ENCODE measurements around the gene NTRK1. TPM values are rescaled to one million over a fixed set of nuclear protein-coding genes. Genes with fewer than 3 reads are reported as not detected.

Gene NTRK1
- total RNA-seq, 1 experiment from 2014 or later: 0.10 TPM

DNA sequence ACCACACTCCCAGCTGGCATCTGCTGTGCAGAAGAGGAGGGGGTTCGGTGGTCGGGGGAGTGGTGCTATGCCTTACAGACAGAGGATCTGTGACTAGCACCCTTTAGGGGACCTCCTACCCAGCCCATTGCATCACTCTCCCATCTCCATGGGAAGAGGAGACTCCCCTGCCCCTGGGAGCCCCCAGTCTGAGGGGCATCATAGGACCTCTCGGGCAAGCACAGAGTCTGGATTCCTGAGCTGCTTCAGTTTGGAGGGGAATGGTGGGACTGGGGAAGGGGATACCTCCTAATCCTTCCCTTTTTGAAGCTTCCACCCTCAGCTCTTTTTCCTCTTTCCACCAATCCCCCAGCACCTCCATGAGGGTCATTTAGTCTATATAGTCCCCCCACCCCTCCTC is 3.1 kb upstream of the NTRK1 start:
- DNase-seq (ENCODE audit: low spot score): no peak

GRCh38 chr1:156858555-156858956 is 2.1 kb upstream of the NTRK1 start:
- DNase-seq (ENCODE audit: low spot score): no peak

DNA sequence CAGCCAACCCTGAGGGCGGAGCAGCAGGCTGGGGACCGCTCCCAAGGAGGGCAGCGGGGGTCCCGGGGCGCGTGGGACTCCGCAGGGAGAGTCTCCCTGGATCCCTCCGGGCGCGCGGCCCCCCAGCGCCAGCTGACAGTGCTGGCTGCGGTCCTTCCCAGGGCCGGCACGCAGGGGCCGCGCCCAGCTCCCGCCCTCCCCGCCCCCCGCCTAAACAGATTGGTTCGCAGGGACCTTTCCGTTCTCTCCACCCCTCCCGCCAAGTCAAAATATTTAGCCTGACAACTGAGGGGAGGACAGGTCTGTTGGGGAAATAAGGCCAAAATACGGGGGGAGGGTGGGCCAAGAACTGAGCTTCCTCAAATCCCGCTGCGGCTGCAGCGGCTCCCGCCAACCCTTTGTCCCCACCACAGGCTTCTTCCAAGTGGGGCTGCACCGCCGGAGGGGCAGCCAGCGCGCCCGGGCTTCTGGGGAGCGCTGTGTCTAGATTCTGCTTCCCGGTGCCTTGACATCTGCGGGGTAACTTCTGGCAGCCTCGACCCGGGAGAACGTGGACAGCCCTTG is 1.6 kb upstream of the NTRK1 start, which contains the start of gene INSRR:
Gene INSRR, minus strand, starts transcription at position 159 of the 564 bp plus-strand sequence. CDS start 496 bp downstream, outside the sequence.
- DNase-seq (ENCODE audit: low spot score): no peak

DNA sequence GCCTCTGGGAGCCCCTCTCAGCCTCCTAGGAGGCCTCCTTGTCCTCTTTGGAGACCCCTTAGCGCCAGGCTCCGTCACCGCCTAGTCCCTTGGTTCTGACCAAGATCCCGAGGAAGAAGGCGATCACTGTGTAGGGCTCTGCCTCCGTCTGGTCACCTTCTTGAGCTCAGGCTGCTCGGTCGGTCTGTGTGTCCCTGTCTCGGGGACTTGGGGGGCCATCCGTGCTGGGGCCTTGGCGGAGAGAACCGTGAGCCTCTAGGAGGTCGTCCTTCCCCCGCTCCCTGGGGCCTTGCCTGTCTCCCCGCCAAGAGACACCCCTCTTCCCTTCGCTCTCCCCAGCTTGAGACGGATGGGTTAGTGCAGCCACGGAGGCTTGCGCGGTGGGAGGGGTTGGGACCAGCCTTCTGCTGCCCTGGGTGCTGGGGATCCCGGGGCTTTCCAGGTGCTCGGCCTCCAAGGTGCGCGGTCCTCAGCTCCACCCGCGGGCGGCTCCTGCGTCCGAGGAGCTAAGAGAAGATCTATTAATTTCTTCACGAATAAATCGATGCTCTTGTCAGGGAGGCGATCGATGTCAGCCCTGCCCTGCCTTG is 1.0 kb upstream of the NTRK1 start:
- DNase-seq (ENCODE audit: low spot score): no peak

DNA sequence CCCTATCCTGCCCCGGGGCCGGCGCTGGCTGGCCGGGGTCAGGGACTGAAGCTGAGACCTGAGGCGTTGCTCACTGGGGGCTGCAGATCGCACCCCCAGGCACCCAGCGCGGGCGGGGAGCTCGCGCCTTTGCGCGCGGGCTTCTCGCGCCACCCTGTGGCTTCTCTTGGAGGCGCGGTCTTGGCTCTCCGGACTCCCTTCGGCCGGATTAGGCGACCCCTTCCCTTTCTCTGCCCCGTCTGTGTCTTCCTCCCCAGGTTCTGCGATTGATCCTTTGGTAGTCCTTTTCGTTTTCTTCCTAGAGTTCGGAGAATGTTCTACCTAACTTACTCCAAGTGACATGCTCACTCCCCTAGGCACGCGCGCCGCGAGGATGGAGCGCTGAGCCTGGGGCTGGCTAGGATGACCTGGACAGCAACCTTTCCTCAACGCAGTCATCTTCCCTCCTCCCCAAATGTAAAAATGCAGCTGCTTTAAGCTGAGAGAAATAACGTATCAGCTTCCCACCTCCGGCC is 495 bp upstream of the NTRK1 start:
- DNase-seq (ENCODE audit: low spot score): no peak

- DNase-seq (ENCODE audit: low spot score): no peak
Observed at GRCh38 chr1:156862584-156862983, 1.9 kb downstream of the NTRK1 start.

DNA sequence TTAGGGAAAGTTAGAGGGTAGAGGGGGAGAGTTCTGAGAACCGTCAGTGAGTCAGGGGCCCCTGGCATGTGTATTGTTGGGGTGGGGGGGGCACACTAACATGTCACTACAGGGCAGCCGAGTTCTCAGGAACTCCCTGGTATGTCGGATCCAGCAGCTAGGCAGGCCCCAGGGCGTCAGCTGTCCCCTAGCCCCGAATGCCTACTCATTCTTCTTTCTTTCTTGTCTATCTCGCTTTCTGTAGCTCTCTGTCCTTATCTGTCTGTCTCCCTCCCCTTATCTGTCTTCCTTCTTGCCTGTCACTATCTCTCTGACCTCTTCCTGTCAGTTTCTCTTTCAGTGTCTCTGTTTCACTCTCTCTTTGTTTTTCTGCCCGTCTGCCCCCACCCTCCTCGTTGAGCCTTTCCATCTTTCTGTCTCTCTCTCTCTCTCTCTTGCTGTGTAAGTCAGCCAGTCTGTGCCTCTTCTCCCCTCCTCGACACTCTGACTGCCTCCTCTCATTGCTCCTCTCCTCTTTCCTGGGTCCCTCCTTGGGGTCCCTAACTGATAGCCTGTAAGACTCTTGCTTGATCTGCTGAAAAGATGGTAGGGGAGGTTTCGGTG is 2.4 kb downstream of the NTRK1 start:
- no peak for DNase-seq (ENCODE audit: low spot score)

DNA sequence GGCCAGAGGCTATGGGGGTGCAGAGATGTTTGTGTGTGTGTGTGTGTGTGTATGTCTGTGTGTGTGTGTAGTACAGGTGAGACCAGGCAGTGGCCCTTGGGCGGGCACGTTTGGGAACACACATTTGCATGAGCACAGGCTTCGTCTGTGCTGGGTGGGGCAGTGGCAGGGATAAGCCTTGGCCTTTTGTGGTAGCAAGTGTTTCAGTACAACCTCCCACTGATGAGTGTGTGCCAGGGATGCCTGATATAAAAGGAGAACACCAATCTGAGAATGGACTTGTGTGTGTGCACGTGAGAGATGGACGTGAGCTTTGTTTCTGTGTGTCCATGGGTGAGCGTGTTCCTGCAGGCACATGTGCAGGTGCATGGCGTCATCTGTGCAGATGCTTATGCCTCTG is 3.0 kb downstream of the NTRK1 start:
- DNase-seq (ENCODE audit: low spot score): no peak

DNA sequence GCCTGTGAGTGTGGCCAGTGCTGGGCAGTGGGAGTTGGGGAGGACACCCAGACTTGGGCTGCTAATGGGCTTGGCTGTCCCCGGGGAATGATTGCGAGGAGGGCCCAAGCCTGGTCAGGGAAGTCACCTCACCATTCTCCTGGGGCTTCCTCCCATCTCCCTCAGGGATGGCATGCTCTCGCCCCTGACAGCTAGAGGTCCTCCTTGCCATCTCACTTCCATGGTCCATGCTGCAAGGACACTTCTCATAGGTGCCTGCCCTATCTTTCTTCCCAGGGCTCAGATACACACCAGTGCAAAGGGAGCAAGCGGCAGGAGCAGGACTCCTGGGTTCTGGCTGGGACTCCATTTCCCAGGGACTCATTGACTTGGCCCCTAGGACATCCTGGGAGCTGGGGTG is 4.1 kb downstream of the NTRK1 start:
- DNase-seq (ENCODE audit: low spot score): no peak

DNA sequence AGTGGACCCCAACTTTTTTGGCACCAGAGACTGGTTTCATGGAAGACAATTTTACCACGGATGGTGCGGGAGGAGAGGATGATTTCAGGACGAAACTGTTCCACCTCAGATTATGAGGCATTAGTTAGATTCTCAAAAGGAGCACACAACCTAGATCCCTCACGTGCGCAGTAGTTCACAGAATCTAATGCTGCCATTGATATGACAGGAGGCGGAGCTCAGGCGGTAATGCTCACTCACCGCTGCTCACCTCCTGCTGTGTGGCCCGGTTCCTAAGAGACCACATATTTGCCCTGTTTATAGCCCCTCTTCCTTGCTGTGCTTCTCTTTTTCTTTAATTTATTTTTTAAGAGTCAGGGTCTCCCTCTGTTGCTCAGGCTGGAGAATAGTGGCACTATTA is 4.6 kb downstream of the NTRK1 start:
- DNase-seq (ENCODE audit: low spot score): no peak

DNA sequence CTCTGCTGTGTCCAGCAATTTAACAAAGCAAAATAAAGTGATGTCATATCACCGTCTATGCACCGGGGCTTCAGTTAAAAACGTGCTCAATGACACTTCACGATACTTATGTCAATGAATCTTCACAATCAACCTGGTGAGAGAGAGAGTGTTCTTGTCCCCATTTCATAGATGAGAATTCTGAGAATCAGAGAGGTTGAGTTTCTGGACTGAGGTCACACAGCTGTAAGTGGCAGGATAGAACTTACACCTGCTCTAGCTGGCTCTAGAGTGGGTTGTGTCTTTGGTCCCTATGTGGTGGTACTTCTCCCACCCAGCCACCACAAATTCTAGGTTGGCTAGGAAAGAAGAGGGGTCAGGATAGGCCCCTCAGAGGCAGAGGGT is 5.2 kb downstream of the NTRK1 start:
- no peak for DNase-seq (ENCODE audit: low spot score)

- no peak for DNase-seq (ENCODE audit: low spot score)
Observed at GRCh38 chr1:156866249-156866909, 5.7 kb downstream of the NTRK1 start.

GRCh38 chr1:156868341-156868740 is 7.7 kb downstream of the NTRK1 start:
- no peak for DNase-seq (ENCODE audit: low spot score)

DNA sequence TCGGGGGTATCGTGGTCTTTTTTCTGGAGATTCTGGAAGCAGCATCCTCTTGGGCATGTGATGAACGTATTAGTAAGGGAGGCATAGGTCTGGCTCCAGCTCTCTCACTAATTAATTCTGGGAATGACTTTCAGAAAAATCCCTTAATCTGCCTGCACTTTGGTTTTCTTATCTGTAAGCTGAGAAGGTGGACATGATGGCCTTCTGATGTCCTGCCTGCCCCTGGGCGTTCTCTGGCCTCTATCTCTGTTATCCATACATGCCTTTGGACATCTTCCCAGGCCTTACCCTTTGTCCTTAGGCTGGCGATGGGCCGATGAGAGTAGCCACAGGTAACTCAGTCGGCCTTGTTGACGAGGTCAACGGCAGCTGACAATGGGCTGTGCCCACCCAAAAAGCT is 8.8 kb downstream of the NTRK1 start:
- DNase-seq (ENCODE audit: low spot score): no peak

DNA sequence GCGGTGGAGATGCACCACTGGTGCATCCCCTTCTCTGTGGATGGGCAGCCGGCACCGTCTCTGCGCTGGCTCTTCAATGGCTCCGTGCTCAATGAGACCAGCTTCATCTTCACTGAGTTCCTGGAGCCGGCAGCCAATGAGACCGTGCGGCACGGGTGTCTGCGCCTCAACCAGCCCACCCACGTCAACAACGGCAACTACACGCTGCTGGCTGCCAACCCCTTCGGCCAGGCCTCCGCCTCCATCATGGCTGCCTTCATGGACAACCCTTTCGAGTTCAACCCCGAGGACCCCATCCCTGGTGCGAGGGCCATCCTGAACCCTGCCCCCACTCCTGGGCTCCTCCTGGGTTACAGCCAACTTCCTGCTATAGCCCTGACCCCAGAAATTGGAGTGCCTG is 13.0 kb downstream of the NTRK1 start:
- no peak for DNase-seq (ENCODE audit: low spot score)

DNA sequence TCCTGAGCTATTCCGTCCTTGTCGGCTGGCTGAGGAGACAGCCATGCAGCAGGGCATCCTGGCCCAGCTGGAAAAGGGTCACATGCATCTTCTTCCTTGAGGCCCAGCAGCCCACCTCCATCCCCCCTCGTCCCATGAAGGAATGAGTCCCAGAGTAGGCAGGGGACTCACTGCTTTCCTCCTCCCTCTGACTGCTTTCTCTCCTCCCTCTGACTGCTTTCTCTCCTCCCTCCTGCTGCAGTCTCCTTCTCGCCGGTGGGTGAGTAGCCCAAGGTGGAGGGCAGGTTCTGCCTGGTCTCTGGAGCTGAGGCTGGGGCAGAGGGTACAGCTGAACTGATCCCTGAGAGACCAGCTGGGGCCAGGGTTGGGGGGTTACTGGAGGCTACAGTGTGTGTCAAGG is 13.5 kb downstream of the NTRK1 start:
- DNase-seq (ENCODE audit: low spot score): no peak

GRCh38 chr1:156874572-156875340 is 14.1 kb downstream of the NTRK1 start:
- DNase-seq (ENCODE audit: low spot score): no peak

DNA sequence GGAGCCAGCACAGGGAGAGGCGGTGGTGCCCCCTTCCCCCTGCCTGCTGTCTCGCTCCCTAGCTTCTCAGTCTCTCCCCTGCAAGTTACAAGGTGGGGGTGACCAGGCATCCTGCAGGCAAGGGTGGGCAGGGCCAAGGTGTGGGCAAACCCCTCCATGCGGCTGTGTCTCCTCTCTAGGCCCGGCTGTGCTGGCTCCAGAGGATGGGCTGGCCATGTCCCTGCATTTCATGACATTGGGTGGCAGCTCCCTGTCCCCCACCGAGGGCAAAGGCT is 14.6 kb downstream of the NTRK1 start:
- no peak for DNase-seq (ENCODE audit: low spot score)

DNA sequence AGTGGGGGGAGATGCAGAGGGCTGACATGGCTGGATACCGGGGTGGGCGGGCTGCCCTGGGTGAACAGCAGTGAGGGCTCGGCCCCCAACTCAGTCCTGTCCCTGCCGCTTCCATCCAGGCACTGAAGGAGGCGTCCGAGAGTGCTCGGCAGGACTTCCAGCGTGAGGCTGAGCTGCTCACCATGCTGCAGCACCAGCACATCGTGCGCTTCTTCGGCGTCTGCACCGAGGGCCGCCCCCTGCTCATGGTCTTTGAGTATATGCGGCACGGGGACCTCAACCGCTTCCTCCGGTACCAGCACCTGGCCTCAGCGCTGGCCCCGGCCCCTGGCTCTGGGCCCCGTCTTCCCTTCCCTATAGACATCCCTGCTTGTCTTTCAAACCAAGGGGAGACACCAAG is 15.6 kb downstream of the NTRK1 start:
- DNase-seq (ENCODE audit: low spot score): no peak

- DNase-seq (ENCODE audit: low spot score): no peak
Observed at GRCh38 chr1:156877433-156878170, 16.9 kb downstream of the NTRK1 start.

DNA sequence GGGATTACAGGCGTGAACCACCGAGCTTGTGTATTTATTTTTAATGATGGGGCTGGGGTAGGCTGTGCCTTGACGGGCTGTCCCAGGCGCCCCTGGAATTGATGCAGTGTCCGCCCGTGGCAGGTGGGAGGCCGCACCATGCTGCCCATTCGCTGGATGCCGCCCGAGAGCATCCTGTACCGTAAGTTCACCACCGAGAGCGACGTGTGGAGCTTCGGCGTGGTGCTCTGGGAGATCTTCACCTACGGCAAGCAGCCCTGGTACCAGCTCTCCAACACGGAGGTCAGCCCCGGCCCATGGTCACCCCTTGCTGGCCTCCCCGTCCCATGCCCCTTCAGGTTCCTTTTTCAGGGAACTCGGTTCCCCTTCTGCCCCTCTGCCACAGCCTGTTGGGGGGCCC is 19.2 kb downstream of the NTRK1 start:
- DNase-seq (ENCODE audit: low spot score): no peak

GRCh38 chr1:156880473-156880872 is 19.8 kb downstream of the NTRK1 start:
- no peak for DNase-seq (ENCODE audit: low spot score)
